ENCODE data around the gene REC114.

The REC114 gene

GRCh38 chr15:73433873-73434272, 9.1 kb upstream of the REC114 start:
- no peak overlapping the region for H3K4me3 Mint-ChIP-seq
- H3K36me3 Mint-ChIP-seq (ENCODE audit: low read depth), result no peaks in the 10 kb centered on the region
- no peak overlapping the region for H3K27ac Mint-ChIP-seq
- peaks cover 11% of the 10 kb centered on the region for H3K27me3 Mint-ChIP-seq (ENCODE audit: low read depth, poor library complexity)
- H3K4me1 Mint-ChIP-seq, result no peaks in the 10 kb centered on the region
- H3K9me3 Mint-ChIP-seq, result no peaks in the 10 kb centered on the region
- TF ChIP-seq CTCF (IDR thresholded peaks at IDR 0.05), result no peak
- DNase-seq, result no peak

GRCh38 chr15:73436613-73437012, 6.4 kb upstream of the REC114 start:
- Mint-ChIP-seq H3K27ac (no peak overlapping the region), H3K36me3 (ENCODE audit: low read depth) (no peaks in the 10 kb centered on the region), H3K4me3 (no peak overlapping the region), H3K4me1 (no peaks in the 10 kb centered on the region), H3K9me3 (no peaks in the 10 kb centered on the region), H3K27me3 (ENCODE audit: low read depth, poor library complexity) (peaks cover 3% of the 10 kb centered on the region)
- no peak for DNase-seq
- TF ChIP-seq CTCF (IDR thresholded peaks at IDR 0.05), result no peak

- H3K27me3 Mint-ChIP-seq (ENCODE audit: low read depth, poor library complexity), result peaks cover 3% of the 10 kb centered on the region
- no peaks in the 10 kb centered on the region for H3K36me3 Mint-ChIP-seq (ENCODE audit: low read depth)
- no peak overlapping the region for H3K4me3 Mint-ChIP-seq
- no peak for DNase-seq
- TF ChIP-seq CTCF (IDR thresholded peaks at IDR 0.05), result no peak
- H3K27ac Mint-ChIP-seq, result no peak overlapping the region
- H3K4me1 Mint-ChIP-seq, result no peaks in the 10 kb centered on the region
- no peaks in the 10 kb centered on the region for H3K9me3 Mint-ChIP-seq
Measured at GRCh38 chr15:73437543-73438109, 5.3 kb upstream of the REC114 start.

GRCh38 chr15:73438651-73439050, 4.3 kb upstream of the REC114 start:
- H3K4me3 Mint-ChIP-seq, result no peak overlapping the region
- H3K27ac Mint-ChIP-seq, result no peak overlapping the region
- DNase-seq, result no peak
- no peak for TF ChIP-seq CTCF (IDR thresholded peaks at IDR 0.05)
- H3K36me3 Mint-ChIP-seq (ENCODE audit: low read depth), result no peaks in the 10 kb centered on the region
- H3K4me1 Mint-ChIP-seq, result no peaks in the 10 kb centered on the region
- peaks cover 3% of the 10 kb centered on the region for H3K27me3 Mint-ChIP-seq (ENCODE audit: low read depth, poor library complexity)
- H3K9me3 Mint-ChIP-seq, result no peaks in the 10 kb centered on the region

GRCh38 chr15:73440571-73440970, 2.4 kb upstream of the REC114 start:
- H3K27me3 Mint-ChIP-seq (ENCODE audit: low read depth, poor library complexity), result peaks cover 7% of the 10 kb centered on the region

More at GRCh38 chr15:73440571-73440970, 2.4 kb upstream of the REC114 start:
- H3K36me3 Mint-ChIP-seq (ENCODE audit: low read depth), result no peaks in the 10 kb centered on the region
- no peaks in the 10 kb centered on the region for H3K4me1 Mint-ChIP-seq
- H3K9me3 Mint-ChIP-seq, result no peaks in the 10 kb centered on the region
- H3K27ac Mint-ChIP-seq, result no peak overlapping the region
- DNase-seq, result no peak
- no peak for TF ChIP-seq CTCF (IDR thresholded peaks at IDR 0.05)
- H3K4me3 Mint-ChIP-seq, result no peak overlapping the region

Measured in nephron progenitor cell (in vitro differentiated cells).